Liver (tissue), 3 donors: ENCODE measurements around the gene PAH.

Experiments
- FOXA1 ChIP-seq: IDR thresholded peaks from 2 replicates; pipeline ENCODE4 v1.6.1; 2016; ENCODE audit warnings: antibody characterized with exemption
- FOXA2 ChIP-seq: IDR thresholded peaks from 2 replicates; pipeline ENCODE4 v1.6.1; 2016; ENCODE audit warnings: antibody characterized with exemption
- GABPA ChIP-seq, 2 donors: IDR thresholded peaks in 1 of 2; conservative IDR thresholded peaks in 1 of 2; 2 replicates each; pipeline ENCODE4 v1.6.1; 2016; ENCODE audit warnings: antibody characterized with exemption in 2 of 2, mild to moderate bottlenecking in 1 of 2, moderate library complexity in 1 of 2
- JUND ChIP-seq, 2 donors: IDR thresholded peaks; 2 replicates each; pipeline ENCODE4 v1.6.1; 2016; ENCODE audit warnings: antibody characterized with exemption in 2 of 2
- RAD21 ChIP-seq, 2 donors: IDR thresholded peaks; 2 replicates each; pipeline ENCODE4 v1.6.1; 2016; ENCODE audit warnings: antibody characterized with exemption in 2 of 2, mild to moderate bottlenecking in 2 of 2
- SP1 ChIP-seq: IDR thresholded peaks from 2 replicates; pipeline ENCODE4 v1.6.1; 2018; ENCODE audit warnings: antibody characterized with exemption, mild to moderate bottlenecking
- TAF1 ChIP-seq: conservative IDR thresholded peaks from 2 replicates; pipeline ENCODE4 v1.6.1; 2016; ENCODE audit warnings: antibody characterized with exemption, mild to moderate bottlenecking
- YY1 ChIP-seq: IDR thresholded peaks from 2 replicates; pipeline ENCODE4 v1.6.1; 2016; ENCODE audit warnings: antibody characterized with exemption, mild to moderate bottlenecking
- TF ChIP-seq, protein P1 (sequence below): fragments of 150-350 bp; IDR thresholded peaks from 2 replicates; pipeline ENCODE4 v1.5.1; 2017; ENCODE audit warnings: improper control_type of control experiment, low read depth, low read length; ENCODE audit not compliant: missing input control
- TF ChIP-seq, protein P2 (sequence below): IDR thresholded peaks from 2 replicates; pipeline ENCODE4 v1.6.1; 2016; ENCODE audit warnings: antibody characterized with exemption
- TF ChIP-seq, protein P3 (sequence below): IDR thresholded peaks from 2 replicates; pipeline ENCODE4 v1.6.1; 2016; ENCODE audit warnings: antibody characterized with exemption, mild to moderate bottlenecking
- TF ChIP-seq, protein P4 (sequence below): IDR thresholded peaks from 2 replicates; pipeline ENCODE4 v1.6.1; 2016; ENCODE audit warnings: antibody characterized with exemption
- TF ChIP-seq, protein P5 (sequence below): IDR thresholded peaks from 2 replicates; pipeline ENCODE4 v1.6.1; 2016; ENCODE audit warnings: antibody characterized with exemption
- donor health status: healthy.
- donor health status: healthy.

DNA sequence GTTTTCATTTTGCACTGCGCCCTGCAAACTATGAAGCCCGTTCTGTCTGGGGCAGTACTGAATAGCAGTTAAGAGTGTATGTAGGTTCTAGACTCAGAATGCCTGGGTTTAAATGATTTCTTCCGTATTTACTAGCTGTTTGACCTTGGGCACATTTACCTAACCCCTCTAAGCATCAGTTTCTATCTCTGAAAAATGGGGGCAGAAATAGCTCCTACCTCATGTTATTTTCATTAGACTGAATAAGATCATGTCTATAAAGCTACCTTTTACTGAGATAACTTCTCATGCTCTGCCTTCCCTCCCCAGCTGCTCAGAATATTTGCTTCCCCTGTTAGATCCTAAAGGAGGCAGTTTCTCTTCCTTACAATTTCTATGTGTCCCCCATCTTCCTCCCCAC is 5.7 kb downstream of the PAH start:
- TF ChIP-seq, protein P1, sequence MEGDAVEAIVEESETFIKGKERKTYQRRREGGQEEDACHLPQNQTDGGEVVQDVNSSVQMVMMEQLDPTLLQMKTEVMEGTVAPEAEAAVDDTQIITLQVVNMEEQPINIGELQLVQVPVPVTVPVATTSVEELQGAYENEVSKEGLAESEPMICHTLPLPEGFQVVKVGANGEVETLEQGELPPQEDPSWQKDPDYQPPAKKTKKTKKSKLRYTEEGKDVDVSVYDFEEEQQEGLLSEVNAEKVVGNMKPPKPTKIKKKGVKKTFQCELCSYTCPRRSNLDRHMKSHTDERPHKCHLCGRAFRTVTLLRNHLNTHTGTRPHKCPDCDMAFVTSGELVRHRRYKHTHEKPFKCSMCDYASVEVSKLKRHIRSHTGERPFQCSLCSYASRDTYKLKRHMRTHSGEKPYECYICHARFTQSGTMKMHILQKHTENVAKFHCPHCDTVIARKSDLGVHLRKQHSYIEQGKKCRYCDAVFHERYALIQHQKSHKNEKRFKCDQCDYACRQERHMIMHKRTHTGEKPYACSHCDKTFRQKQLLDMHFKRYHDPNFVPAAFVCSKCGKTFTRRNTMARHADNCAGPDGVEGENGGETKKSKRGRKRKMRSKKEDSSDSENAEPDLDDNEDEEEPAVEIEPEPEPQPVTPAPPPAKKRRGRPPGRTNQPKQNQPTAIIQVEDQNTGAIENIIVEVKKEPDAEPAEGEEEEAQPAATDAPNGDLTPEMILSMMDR, result no peak
- peak in 1 of 2 donors; percentile 2 for TF ChIP-seq JUND (IDR thresholded peaks at IDR 0.05)
- TF ChIP-seq FOXA2, result no peak
- TF ChIP-seq, protein P2, sequence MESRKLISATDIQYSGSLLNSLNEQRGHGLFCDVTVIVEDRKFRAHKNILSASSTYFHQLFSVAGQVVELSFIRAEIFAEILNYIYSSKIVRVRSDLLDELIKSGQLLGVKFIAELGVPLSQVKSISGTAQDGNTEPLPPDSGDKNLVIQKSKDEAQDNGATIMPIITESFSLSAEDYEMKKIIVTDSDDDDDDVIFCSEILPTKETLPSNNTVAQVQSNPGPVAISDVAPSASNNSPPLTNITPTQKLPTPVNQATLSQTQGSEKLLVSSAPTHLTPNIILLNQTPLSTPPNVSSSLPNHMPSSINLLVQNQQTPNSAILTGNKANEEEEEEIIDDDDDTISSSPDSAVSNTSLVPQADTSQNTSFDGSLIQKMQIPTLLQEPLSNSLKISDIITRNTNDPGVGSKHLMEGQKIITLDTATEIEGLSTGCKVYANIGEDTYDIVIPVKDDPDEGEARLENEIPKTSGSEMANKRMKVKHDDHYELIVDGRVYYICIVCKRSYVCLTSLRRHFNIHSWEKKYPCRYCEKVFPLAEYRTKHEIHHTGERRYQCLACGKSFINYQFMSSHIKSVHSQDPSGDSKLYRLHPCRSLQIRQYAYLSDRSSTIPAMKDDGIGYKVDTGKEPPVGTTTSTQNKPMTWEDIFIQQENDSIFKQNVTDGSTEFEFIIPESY, result no peak
- TF ChIP-seq YY1, result no peak
- TF ChIP-seq RAD21 (IDR thresholded peaks at IDR 0.05), result no peak
- TF ChIP-seq SP1, result no peak
- no peak for TF ChIP-seq TAF1
- no peak for TF ChIP-seq GABPA (IDR thresholded peaks at IDR 0.05 in 1 of 2, conservative IDR thresholded peaks at IDR 0.05 in 1 of 2)
- TF ChIP-seq, protein P3, sequence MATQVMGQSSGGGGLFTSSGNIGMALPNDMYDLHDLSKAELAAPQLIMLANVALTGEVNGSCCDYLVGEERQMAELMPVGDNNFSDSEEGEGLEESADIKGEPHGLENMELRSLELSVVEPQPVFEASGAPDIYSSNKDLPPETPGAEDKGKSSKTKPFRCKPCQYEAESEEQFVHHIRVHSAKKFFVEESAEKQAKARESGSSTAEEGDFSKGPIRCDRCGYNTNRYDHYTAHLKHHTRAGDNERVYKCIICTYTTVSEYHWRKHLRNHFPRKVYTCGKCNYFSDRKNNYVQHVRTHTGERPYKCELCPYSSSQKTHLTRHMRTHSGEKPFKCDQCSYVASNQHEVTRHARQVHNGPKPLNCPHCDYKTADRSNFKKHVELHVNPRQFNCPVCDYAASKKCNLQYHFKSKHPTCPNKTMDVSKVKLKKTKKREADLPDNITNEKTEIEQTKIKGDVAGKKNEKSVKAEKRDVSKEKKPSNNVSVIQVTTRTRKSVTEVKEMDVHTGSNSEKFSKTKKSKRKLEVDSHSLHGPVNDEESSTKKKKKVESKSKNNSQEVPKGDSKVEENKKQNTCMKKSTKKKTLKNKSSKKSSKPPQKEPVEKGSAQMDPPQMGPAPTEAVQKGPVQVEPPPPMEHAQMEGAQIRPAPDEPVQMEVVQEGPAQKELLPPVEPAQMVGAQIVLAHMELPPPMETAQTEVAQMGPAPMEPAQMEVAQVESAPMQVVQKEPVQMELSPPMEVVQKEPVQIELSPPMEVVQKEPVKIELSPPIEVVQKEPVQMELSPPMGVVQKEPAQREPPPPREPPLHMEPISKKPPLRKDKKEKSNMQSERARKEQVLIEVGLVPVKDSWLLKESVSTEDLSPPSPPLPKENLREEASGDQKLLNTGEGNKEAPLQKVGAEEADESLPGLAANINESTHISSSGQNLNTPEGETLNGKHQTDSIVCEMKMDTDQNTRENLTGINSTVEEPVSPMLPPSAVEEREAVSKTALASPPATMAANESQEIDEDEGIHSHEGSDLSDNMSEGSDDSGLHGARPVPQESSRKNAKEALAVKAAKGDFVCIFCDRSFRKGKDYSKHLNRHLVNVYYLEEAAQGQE, result no peak
- TF ChIP-seq FOXA1, result no peak
- TF ChIP-seq, protein P4, sequence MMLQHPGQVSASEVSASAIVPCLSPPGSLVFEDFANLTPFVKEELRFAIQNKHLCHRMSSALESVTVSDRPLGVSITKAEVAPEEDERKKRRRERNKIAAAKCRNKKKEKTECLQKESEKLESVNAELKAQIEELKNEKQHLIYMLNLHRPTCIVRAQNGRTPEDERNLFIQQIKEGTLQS, result no peak
- TF ChIP-seq, protein P5, sequence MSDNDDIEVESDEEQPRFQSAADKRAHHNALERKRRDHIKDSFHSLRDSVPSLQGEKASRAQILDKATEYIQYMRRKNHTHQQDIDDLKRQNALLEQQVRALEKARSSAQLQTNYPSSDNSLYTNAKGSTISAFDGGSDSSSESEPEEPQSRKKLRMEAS, result no peak
